Ovary (tissue), 9 donors: Measurements from ENCODE around the gene RAPH1. TPM values are rescaled to one million over a fixed set of nuclear protein-coding genes. Genes with fewer than 3 reads are reported as not detected.

Source experiments
- DNase-seq, 5 donors: peaks; one replicate each; pipeline ENCODE4 v3.0.0-alpha.2; 2019 to 2020
- H3K27ac ChIP-seq, 2 donors: fragments of 200-600 bp; one replicate each; pipeline versions ENCODE4 v1.5.1 to v1.8.0; 2019 to 2022
- H3K27me3 ChIP-seq: fragments of 200-600 bp; one replicate; pipeline ENCODE4 v1.8.0; 2022
- H3K36me3 ChIP-seq: fragments of 200-600 bp; sonication (generic); one replicate; pipeline ENCODE4 v1.5.1; 2019
- H3K4me1 ChIP-seq: one replicate; pipeline ENCODE4 v1.8.1; 2013; ENCODE audit warnings: mild to moderate bottlenecking, moderate library complexity; ENCODE audit not compliant: insufficient read depth
- H3K4me3 ChIP-seq: fragments of 200-600 bp; sonication (generic); one replicate; pipeline ENCODE4 v1.5.1; 2017
- H3K9me3 ChIP-seq, 2 donors: fragments of 200-600 bp in 1 of 2; sonication (generic) in 1 of 2; one replicate each; pipeline versions ENCODE4 v1.5.1 to v1.8.1; 2013 to 2019; ENCODE audit warnings: mild to moderate bottlenecking in 1 of 2, moderate library complexity in 1 of 2
- CTCF ChIP-seq, 3 donors: fragments of 450-650 bp in 2 of 3; fragments of 200-600 bp in 1 of 3; IDR thresholded peaks; one replicate each; pipeline versions ENCODE4 v1.5.1 to v1.8.0; 2016 to 2022; ENCODE audit warnings: antibody characterized with exemption in 3 of 3, mild to moderate bottlenecking in 1 of 3
- EP300 ChIP-seq: sonication (generic); formaldehyde crosslinking; IDR thresholded peaks from one replicate; pipeline ENCODE4 v1.6.1; 2017; ENCODE audit warnings: antibody characterized with exemption
- POLR2A ChIP-seq: fragments of 450-650 bp; IDR thresholded peaks from one replicate; pipeline ENCODE4 v1.6.1; 2017; ENCODE audit warnings: antibody characterized with exemption, mild to moderate bottlenecking, moderate library complexity
- WGBS, 3 donors: extraction: QIAGEN DNeasy Blood & Tissue Kit in 1 of 3; methylation state at CpG; one replicate each; pipeline versions ENCODE4 v1.1.5 to v1.1.7; 2013 to 2017; 5-methylcytosine and 5-hydroxymethylcytosine counted together
- intact Hi-C, 4 donors: fragments of 100-400 bp; cut with DNase I; formaldehyde crosslinking; loops; one replicate each; pipeline versions ENCODE4 v1.11.0 to v1.15.1; 2022 to 2023
- polyA plus RNA-seq, 2 donors: library from polyadenylated mRNA; stranded (reverse); fragments of 200-250 nt in 1 of 2; fragments of 350-450 nt in 1 of 2; fragmentation: Illumina TruSeq in 1 of 2; extraction: RNeasy Lipid Tissue Mini Kit (QIAGEN cat#74804) in 1 of 2; gene quantifications; one replicate each; pipeline ENCODE4 v1.2.3, GENCODE V29; 2013 to 2014
- total RNA-seq, 7 donors: library from RNA; depleted of rRNA in 2 of 7; stranded (reverse); fragments of >200 nt in 2 of 7; fragmentation: NEBNext Ultra II Directional in 3 of 7; extraction: Animal tissue kit (Norgen Biotek cat#: 25700) in 3 of 7; gene quantifications; one replicate each; pipeline versions ENCODE4 v1.1.0 to v1.2.4, GENCODE V29; 2016 to 2023
- donor health status: DM: no; HTN: no; CAD: no; lungs with moderate emphysema.
- donor health status: DM: no; HTN: no; CAD: no.
- donor health status: Bipolar disorder and iron deficiency.
- donor health status: DM: yes; HTN: yes; CAD: no.
- donor health status: DM: no; HTN: no; CAD: no.
- donor health status: DM: yes; HTN: yes; CAD: no.

RAPH1 gene
- total and polyA plus RNA-seq, 9 donors = 2.7 to 23.5 (median 10.5) TPM

GRCh38 chr2:203583084-203583695 is 48.1 kb upstream of the RAPH1 start:
- TF ChIP-seq EP300 = no peak
- Histone ChIP-seq H3K27me3 (no peaks in the 10 kb centered on the region), H3K4me1 (peaks cover 1% of the 10 kb centered on the region), H3K36me3 (no peaks in the 10 kb centered on the region), H3K9me3 (no peaks in the 10 kb centered on the region), H3K4me3 (no peak overlapping the region), H3K27ac (no peak overlapping the region)
- intact Hi-C loops = no loop called here
- WGBS, 3 donors = 72 to 94% (median 91%) methylated on average over 3 of the region's 3 CpGs
- DNase-seq = no peak

GRCh38 chr2:203582468-203582867 is 47.4 kb upstream of the RAPH1 start:
- no peak for TF ChIP-seq CTCF (IDR thresholded peaks at IDR 0.05)
- no peak for TF ChIP-seq EP300
- no peak for TF ChIP-seq POLR2A
- no peak overlapping the region for H3K27ac ChIP-seq
- H3K27me3 ChIP-seq = no peaks in the 10 kb centered on the region
- no peaks in the 10 kb centered on the region for H3K36me3 ChIP-seq
- intact Hi-C loops = no loop called here
- DNase-seq = no peak
- 23 to 31% (median 29%) methylated on average over 3 of the region's 3 CpGs for WGBS, 3 donors
- H3K4me1 ChIP-seq = peaks cover 1% of the 10 kb centered on the region
- no peaks in the 10 kb centered on the region for H3K9me3 ChIP-seq
- no peak overlapping the region for H3K4me3 ChIP-seq

GRCh38 chr2:203580844-203581243 is 45.7 kb upstream of the RAPH1 start:
- Histone ChIP-seq H3K9me3 (no peaks in the 10 kb centered on the region), H3K4me1 (peaks cover 1% of the 10 kb centered on the region), H3K27me3 (no peaks in the 10 kb centered on the region), H3K27ac (no peak overlapping the region), H3K36me3 (no peaks in the 10 kb centered on the region), H3K4me3 (no peak overlapping the region)
- TF ChIP-seq CTCF (IDR thresholded peaks at IDR 0.05) (no peak), EP300 (no peak), POLR2A (no peak)
- intact Hi-C loops = no loop called here
- WGBS, 3 donors = 70 to 86% (median 78%) methylated on average over 5 of the region's 5 CpGs
- no peak for DNase-seq

GRCh38 chr2:203579730-203580129 is 44.6 kb upstream of the RAPH1 start:
- 95 to 97% (median 96%) methylated on average over 2 of the region's 2 CpGs for WGBS, 3 donors
- Histone ChIP-seq H3K36me3 (no peaks in the 10 kb centered on the region), H3K4me3 (no peak overlapping the region), H3K27ac (no peak overlapping the region), H3K27me3 (no peaks in the 10 kb centered on the region), H3K9me3 (no peaks in the 10 kb centered on the region), H3K4me1 (peaks cover 1% of the 10 kb centered on the region)
- TF ChIP-seq CTCF (IDR thresholded peaks at IDR 0.05) = no peak
- TF ChIP-seq EP300 = no peak
- no peak for TF ChIP-seq POLR2A
- no peak for DNase-seq
- intact Hi-C loops = no loop called here

GRCh38 chr2:203578759-203579643 is 43.9 kb upstream of the RAPH1 start:
- H3K27me3 ChIP-seq = no peaks in the 10 kb centered on the region
- intact Hi-C loops = no loop called here
- H3K4me1 ChIP-seq = peaks cover 1% of the 10 kb centered on the region
- H3K4me3 ChIP-seq = no peak overlapping the region
- no peak for TF ChIP-seq EP300
- no peak for TF ChIP-seq CTCF (IDR thresholded peaks at IDR 0.05)
- no peak for TF ChIP-seq POLR2A
- DNase-seq = no peak
- H3K9me3 ChIP-seq = no peaks in the 10 kb centered on the region
- no peaks in the 10 kb centered on the region for H3K36me3 ChIP-seq
- no peak overlapping the region for H3K27ac ChIP-seq
- 81 to 83% (median 83%) methylated on average over 4 of the region's 4 CpGs for WGBS, 3 donors
